GM12865 (cell line): ENCODE results near the gene CFD.

ENCODE experiments used
- DNase-seq: peaks from one replicate; pipeline ENCODE4 v3.0.0; 2010; ENCODE audit warnings: low read depth
- H3K4me3 ChIP-seq: 2 replicates; pipeline ENCODE4 v1.5.1; 2011; ENCODE audit warnings: mild to moderate bottlenecking, low read depth, low read length, control low read depth
- TF ChIP-seq, protein P1 (sequence below): IDR thresholded peaks from 2 replicates; pipeline ENCODE4 v1.5.1; 2011; ENCODE audit warnings: low read length, control low read depth, low read depth, inconsistent platforms; ENCODE audit not compliant: insufficient read depth; ENCODE audit errors: missing control alignments

Gene CFD

DNA sequence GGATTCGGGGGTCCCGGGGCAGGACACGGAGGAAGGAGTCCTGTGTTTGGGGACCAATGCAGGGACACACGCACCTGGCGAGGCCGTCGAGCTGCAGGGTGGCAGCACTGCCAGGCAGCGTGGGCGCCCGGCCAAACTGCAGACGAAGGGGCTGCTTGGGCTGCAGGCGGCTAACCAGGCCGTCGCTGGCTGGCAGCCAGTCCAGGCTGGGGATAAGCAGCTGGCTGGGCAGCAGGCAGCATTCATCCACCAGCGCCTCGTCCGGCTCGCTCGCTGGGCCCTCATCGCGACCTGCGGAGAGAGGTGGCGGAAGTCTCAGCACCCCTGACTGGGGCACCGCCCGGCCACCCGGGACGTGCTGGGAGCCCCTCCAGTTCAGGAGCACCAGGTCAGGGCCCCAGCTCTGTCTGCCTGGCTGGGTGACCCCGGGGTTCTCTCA lies 11.5 kb downstream of the CFD start:
- H3K4me3 ChIP-seq = no peak overlapping the region
- TF ChIP-seq, protein P1, sequence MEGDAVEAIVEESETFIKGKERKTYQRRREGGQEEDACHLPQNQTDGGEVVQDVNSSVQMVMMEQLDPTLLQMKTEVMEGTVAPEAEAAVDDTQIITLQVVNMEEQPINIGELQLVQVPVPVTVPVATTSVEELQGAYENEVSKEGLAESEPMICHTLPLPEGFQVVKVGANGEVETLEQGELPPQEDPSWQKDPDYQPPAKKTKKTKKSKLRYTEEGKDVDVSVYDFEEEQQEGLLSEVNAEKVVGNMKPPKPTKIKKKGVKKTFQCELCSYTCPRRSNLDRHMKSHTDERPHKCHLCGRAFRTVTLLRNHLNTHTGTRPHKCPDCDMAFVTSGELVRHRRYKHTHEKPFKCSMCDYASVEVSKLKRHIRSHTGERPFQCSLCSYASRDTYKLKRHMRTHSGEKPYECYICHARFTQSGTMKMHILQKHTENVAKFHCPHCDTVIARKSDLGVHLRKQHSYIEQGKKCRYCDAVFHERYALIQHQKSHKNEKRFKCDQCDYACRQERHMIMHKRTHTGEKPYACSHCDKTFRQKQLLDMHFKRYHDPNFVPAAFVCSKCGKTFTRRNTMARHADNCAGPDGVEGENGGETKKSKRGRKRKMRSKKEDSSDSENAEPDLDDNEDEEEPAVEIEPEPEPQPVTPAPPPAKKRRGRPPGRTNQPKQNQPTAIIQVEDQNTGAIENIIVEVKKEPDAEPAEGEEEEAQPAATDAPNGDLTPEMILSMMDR = no peak
- DNase-seq = no peak

DNA sequence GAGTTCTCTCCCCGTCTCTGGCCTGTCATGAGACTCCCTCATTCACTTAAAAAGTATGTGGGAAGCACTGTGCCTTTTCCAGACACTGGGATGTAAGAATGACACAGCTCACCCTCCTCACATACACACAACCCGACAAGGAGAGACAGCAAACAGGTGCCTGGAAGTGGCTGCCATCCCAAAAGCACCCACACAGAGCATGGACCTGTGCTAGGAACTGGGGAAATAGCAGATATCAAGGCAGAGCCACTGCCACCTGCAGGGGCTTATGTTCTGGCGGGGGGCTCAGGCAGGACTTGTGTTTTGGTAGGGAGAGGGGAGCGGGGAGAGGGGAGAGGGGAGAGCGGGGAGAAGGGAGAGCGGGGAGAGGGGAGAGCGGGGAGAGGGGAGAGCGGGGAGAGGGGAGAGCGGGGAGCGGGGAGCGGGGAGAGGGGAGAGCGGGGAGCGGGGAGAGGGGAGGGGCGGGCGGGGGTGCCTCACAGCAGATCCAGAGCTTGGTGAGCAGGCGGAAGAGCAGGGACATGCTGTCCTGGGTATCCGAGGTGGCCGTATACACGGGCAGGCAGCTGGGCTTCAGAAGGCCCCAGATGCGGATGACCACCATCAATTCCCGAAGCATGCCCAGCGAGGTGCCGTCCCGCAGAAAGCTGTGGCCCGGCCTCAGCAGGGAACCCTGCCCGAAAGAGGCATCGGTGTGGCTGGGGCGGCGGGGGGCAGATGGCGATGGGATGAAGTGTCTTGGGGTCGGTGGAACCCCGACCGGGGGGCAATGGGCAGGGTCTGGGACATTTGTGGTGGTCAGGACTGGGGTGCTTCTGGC lies 12.2 kb downstream of the CFD start:
- no peak overlapping the region for H3K4me3 ChIP-seq
- DNase-seq = no peak
- TF ChIP-seq, protein P1 = no peak

DNA sequence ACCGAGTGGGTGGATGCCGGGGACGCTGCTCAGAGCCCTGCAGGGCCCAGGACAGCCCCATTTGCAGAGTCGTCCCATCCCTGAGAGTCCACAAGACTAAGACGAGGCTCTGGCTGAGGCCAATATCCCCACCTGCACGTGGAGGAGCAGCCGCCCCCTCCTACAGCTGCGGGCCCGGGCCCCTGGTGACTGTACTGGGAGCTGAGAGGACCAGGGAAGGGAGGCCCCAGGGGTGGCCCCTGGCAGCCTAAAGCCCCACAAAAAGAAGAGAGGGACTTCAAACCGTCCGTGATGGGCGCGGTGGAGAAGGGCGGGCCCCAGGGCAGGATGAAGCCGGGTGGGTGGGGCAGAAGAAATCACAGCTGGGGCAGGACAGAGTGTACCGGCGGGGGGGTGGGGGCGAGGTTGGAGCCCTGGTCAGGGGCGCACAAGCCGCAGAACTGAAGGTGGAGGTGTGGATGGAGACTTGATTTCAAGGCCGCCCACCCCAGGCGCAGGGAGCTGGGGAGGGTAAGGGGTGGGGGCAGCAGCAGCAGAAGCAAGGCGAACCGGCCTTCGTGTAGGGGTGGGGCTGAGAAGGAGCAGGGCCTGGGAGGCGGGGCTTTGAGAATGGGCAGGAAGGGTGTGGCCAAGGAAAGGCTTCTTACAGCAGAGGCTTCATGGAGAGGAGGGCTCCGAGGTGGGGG lies 12.9 kb downstream of the CFD start:
- H3K4me3 ChIP-seq = peak overlapping the region; percentile 22; the same call in 1 of the 2 replicates
- peak; percentile 92 for DNase-seq
- TF ChIP-seq, protein P1 = no peak

DNA sequence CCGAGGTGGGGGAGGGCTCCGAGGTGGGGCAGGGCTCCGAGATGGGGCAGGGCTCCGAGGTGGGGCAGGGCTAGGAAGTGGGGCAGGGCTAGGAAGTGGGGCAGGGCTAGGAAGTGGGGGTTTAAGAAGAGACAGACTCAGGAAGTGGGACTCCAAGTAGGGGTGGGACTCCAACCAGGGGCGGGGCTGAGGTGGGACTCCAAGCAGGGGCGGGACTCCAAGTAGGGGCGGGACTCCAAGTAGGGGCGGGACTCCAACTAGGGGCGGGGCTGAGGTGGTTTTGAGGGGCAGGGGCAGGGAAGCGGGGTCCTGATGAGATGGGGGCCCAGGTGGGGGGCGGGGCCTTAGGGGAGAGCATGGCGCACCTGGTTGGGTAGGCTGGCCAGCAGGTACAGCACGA lies 13.6 kb downstream of the CFD start:
- H3K4me3 ChIP-seq = no peak overlapping the region
- TF ChIP-seq, protein P1 = no peak
- peak; percentile 94 for DNase-seq

DNA sequence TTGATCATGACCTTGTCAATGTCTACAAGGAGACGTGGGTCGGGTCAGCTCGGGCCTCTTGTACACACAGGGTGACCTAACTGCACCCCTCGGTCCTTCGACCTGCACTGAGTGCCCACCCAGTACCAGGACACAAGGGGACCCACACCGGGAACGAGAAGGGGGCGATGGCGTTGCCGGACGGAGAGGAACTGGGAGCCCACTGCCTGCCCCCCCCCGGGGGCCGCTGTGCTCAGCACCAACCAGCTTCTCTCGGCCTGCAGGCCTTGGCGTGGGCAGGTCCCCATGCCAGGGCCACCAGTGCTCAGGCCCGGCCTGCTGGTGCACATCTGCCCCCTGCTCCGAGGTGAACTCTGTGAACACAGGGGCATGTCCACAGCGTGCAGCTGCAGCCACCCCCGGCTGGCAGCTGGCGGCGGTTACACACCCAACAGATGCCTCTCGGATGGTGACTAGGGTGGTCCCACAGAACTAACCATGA lies 14.1 kb downstream of the CFD start:
- no peak overlapping the region for H3K4me3 ChIP-seq
- DNase-seq = no peak
- TF ChIP-seq, protein P1 = no peak

DNA sequence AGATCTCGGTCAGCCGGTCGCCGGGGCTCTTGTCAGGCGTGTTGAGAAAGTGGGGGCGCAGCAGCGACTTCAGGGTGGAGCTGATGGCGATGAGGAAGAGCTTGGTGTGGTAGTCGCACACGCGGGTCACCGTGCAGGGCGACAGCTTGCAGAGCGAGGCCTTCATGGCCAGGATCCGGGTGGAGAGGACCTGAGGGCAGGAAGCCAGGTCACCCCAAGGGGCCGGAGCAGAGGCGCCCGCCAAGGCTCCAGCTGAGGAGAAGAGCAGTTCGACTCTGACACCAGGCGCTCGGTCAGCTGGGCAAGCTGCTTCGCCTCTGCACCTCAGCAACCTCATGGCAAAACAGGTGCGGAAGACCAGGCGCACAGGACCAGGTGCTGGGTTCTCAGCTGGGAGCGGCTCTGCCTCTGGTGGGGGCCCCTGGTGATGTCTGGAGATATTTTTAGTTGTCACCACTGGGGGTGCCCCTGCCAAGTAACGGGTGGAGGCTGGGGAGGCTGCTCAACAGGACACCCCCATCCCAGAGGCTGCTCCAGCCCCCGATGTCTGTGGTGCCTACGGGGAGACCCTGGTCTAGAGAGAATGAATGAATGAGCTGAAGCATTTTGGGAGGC lies 15.9 kb downstream of the CFD start:
- no peak for DNase-seq

More for the DNA sequence above, 15.9 kb downstream of the CFD start:
- TF ChIP-seq, protein P1 = no peak
- no peak overlapping the region for H3K4me3 ChIP-seq
